ENCODE data around the gene MEPCE.

DNA sequence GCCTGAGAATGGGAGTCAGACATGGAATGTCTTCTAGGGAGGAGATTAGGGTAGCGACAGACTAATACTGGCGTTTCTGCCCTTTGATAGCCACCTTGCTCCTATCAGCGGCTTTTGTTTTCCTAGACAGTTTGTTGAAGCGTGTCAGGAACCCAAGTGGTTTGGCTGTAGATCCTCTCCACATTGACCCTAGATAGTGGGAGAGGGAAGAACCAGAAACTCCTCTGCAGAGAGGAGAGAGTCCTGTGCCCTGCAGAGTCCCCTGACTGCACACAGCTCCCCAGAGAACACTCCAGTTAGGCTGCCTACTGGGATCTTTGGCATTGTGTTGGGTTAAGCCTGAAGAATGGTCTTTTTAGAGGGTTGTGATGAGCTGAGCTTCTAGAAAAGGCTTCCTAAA is 2.4 kb downstream of the MEPCE start:
- TF ChIP-seq POLR2AphosphoS5 (IDR thresholded peaks at IDR 0.05; ENCODE audit: borderline replicate concordance, low read depth, low read length) (no peak; the same call in 1 of the 2 replicates), EZH2 (IDR thresholded peaks at IDR 0.05) (no peak)
